Ovary (tissue), 9 donors: Measurements from ENCODE around the gene TMEM222. TPM values are rescaled to one million over a fixed set of nuclear protein-coding genes. Genes with fewer than 3 reads are reported as not detected.

Source experiments
- DNase-seq, 5 donors: peaks; one replicate each; pipeline ENCODE4 v3.0.0-alpha.2; 2019 to 2020
- H3K27ac ChIP-seq, 2 donors: fragments of 200-600 bp; one replicate each; pipeline versions ENCODE4 v1.5.1 to v1.8.0; 2019 to 2022
- H3K27me3 ChIP-seq: fragments of 200-600 bp; one replicate; pipeline ENCODE4 v1.8.0; 2022
- H3K36me3 ChIP-seq: fragments of 200-600 bp; sonication (generic); one replicate; pipeline ENCODE4 v1.5.1; 2019
- H3K4me1 ChIP-seq: one replicate; pipeline ENCODE4 v1.8.1; 2013; ENCODE audit warnings: mild to moderate bottlenecking, moderate library complexity; ENCODE audit not compliant: insufficient read depth
- H3K4me3 ChIP-seq: fragments of 200-600 bp; sonication (generic); one replicate; pipeline ENCODE4 v1.5.1; 2017
- H3K9me3 ChIP-seq, 2 donors: fragments of 200-600 bp in 1 of 2; sonication (generic) in 1 of 2; one replicate each; pipeline versions ENCODE4 v1.5.1 to v1.8.1; 2013 to 2019; ENCODE audit warnings: mild to moderate bottlenecking in 1 of 2, moderate library complexity in 1 of 2
- CTCF ChIP-seq, 3 donors: fragments of 450-650 bp in 2 of 3; fragments of 200-600 bp in 1 of 3; IDR thresholded peaks; one replicate each; pipeline versions ENCODE4 v1.5.1 to v1.8.0; 2016 to 2022; ENCODE audit warnings: antibody characterized with exemption in 3 of 3, mild to moderate bottlenecking in 1 of 3
- EP300 ChIP-seq: sonication (generic); formaldehyde crosslinking; IDR thresholded peaks from one replicate; pipeline ENCODE4 v1.6.1; 2017; ENCODE audit warnings: antibody characterized with exemption
- POLR2A ChIP-seq: fragments of 450-650 bp; IDR thresholded peaks from one replicate; pipeline ENCODE4 v1.6.1; 2017; ENCODE audit warnings: antibody characterized with exemption, mild to moderate bottlenecking, moderate library complexity
- WGBS, 3 donors: extraction: QIAGEN DNeasy Blood & Tissue Kit in 1 of 3; methylation state at CpG; one replicate each; pipeline versions ENCODE4 v1.1.5 to v1.1.7; 2013 to 2017; 5-methylcytosine and 5-hydroxymethylcytosine counted together
- intact Hi-C, 4 donors: fragments of 100-400 bp; cut with DNase I; formaldehyde crosslinking; loops; one replicate each; pipeline versions ENCODE4 v1.11.0 to v1.15.1; 2022 to 2023
- polyA plus RNA-seq, 2 donors: library from polyadenylated mRNA; stranded (reverse); fragments of 200-250 nt in 1 of 2; fragments of 350-450 nt in 1 of 2; fragmentation: Illumina TruSeq in 1 of 2; extraction: RNeasy Lipid Tissue Mini Kit (QIAGEN cat#74804) in 1 of 2; gene quantifications; one replicate each; pipeline ENCODE4 v1.2.3, GENCODE V29; 2013 to 2014
- total RNA-seq, 7 donors: library from RNA; depleted of rRNA in 2 of 7; stranded (reverse); fragments of >200 nt in 2 of 7; fragmentation: NEBNext Ultra II Directional in 3 of 7; extraction: Animal tissue kit (Norgen Biotek cat#: 25700) in 3 of 7; gene quantifications; one replicate each; pipeline versions ENCODE4 v1.1.0 to v1.2.4, GENCODE V29; 2016 to 2023
- donor health status: DM: no; HTN: no; CAD: no; lungs with moderate emphysema.
- donor health status: DM: no; HTN: no; CAD: no.
- donor health status: Bipolar disorder and iron deficiency.
- donor health status: DM: yes; HTN: yes; CAD: no.
- donor health status: DM: no; HTN: no; CAD: no.
- donor health status: DM: yes; HTN: yes; CAD: no.

The TMEM222 gene
- total and polyA plus RNA-seq, 9 donors: 12.9 to 52.5 (median 36.5) TPM

DNA sequence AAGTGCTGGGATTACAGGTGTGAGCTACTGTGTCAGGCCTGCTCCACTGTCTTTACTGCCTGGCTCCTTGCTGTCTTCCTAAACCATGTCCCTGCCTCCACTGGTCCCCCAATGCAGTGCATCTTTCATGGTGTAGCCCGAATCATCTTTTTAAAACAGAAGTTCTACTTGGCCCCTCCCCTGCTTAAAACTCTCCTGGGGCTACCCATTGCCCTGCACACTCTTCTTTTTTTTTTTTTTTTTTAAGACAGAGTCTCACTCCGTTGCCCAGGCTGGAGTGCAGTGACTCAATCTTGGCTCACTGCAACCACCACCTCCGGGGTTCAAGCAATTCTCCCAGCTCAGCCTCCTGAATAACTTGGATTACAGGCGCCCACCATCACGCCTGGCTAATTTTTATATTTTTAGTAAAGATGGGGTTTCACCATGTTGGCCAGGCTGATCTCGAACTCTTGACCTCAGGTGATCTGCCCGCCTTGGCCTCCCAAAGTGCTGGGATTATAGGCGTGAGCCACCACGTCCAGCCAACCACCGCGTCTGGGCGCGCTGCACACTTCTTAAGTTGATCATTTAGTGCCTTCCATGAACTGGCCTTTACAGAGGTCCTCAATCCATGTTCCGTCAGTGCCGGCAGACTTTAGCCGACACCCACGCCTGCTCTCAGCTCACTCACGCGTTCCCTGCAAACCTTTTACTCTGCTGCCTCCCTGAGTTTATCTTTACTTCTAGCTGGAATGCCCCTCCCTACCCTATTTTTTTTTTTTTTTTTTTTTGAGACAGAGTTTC, 50.3 kb downstream of the TMEM222 start:
- H3K4me3 ChIP-seq: no peak overlapping the region
- TF ChIP-seq CTCF (IDR thresholded peaks at IDR 0.05) (no peak), POLR2A (no peak), EP300 (no peak)
- H3K36me3 ChIP-seq: no peaks in the 10 kb centered on the region
- H3K9me3 ChIP-seq: no peaks in the 10 kb centered on the region
- DNase-seq: no peak
- intact Hi-C loops: no loop called here
- no peak overlapping the region for H3K27ac ChIP-seq
- H3K27me3 ChIP-seq: no peaks in the 10 kb centered on the region
- no peaks in the 10 kb centered on the region for H3K4me1 ChIP-seq
- WGBS, 3 donors: 67 to 72% (median 67%) methylated on average over 19 of the region's 19 CpGs

GRCh38 chr1:27372808-27373690, 51.1 kb downstream of the TMEM222 start:
- no peaks in the 10 kb centered on the region for H3K36me3 ChIP-seq
- whole genome bisulfite sequencing, 3 donors: 83 to 84% (median 83%) methylated on average over 11 of the region's 11 CpGs
- H3K27ac ChIP-seq: no peak overlapping the region
- no peak for DNase-seq
- TF ChIP-seq POLR2A (no peak), EP300 (no peak), CTCF (IDR thresholded peaks at IDR 0.05) (no peak)
- no peak overlapping the region for H3K4me3 ChIP-seq
- no peaks in the 10 kb centered on the region for H3K9me3 ChIP-seq
- intact Hi-C loops: no loop called here
- no peaks in the 10 kb centered on the region for H3K27me3 ChIP-seq
- no peaks in the 10 kb centered on the region for H3K4me1 ChIP-seq

GRCh38 chr1:27374362-27375086, 52.6 kb downstream of the TMEM222 start, which contains the start of gene FCN3:
Gene FCN3, minus strand, starts transcription at chr1:27374824. Its CDS starts 6 bp downstream, at chr1:27374818.
- H3K27ac ChIP-seq: no peak within 1 kb of the TSS
- H3K4me1 ChIP-seq: no peaks in the 10 kb centered on the region
- 69 to 81% (median 80%) methylated on average over 4 of the region's 4 CpGs for WGBS, 3 donors
- H3K27me3 ChIP-seq: no peaks in the 10 kb centered on the region
- DNase-seq: no peak
- H3K36me3 ChIP-seq: no peaks in the 10 kb centered on the region
- TF ChIP-seq EP300 (no peak), CTCF (IDR thresholded peaks at IDR 0.05) (no peak), POLR2A (no peak)
- intact Hi-C loops: no loop called here
- H3K4me3 ChIP-seq: no peak within 1 kb of the TSS
- H3K9me3 ChIP-seq: no peaks in the 10 kb centered on the region

DNA sequence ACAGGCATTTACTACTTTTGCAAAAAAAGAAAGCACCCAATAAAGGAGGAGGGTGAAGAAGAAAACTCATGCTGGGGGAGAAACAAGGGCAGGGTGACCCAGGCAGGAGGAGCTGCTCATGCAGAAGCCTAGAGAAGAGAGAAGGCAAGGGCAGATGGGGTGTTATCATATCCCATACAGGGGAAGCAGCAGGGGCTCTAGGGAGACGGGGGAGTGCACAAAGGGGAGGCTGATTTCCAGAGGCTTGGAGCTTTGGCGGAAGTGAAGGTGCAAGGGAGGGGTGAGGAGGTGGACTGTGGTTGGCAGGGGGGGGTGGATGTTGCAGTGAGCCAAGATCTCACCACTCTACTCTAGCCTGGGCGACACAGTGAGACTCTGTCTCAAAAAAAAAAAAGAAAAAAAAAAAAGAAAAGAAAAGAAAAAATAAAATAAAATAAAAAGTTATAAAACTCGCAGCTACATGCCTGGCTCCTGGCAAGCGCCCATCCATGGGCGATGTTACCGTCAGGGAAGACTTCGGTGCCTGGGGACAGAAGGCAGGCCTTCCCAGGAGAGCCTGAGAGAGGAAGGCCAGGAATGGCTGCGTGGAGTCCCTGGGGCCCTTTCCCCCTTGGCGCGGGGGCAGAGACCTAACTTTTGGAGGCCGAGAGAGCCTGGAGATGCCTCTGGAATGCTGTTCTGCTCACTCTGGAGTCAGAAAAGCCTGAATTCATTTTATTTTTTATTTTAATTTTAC, 56.0 kb downstream of the TMEM222 start:
- no peaks in the 10 kb centered on the region for H3K27me3 ChIP-seq
- DNase-seq: no peak
- no peaks in the 10 kb centered on the region for H3K9me3 ChIP-seq
- TF ChIP-seq POLR2A: no peak
- TF ChIP-seq CTCF (IDR thresholded peaks at IDR 0.05): no peak
- TF ChIP-seq EP300: no peak
- H3K4me1 ChIP-seq: no peaks in the 10 kb centered on the region
- no peak overlapping the region for H3K27ac ChIP-seq
- 33 to 40% (median 39%) methylated on average over 12 of the region's 12 CpGs for WGBS, 3 donors
- no peaks in the 10 kb centered on the region for H3K36me3 ChIP-seq
- intact Hi-C loops: no loop called here
- no peak overlapping the region for H3K4me3 ChIP-seq
